GM12878 (cell line): Measurements from ENCODE around the gene CYP4F11. TPM values are rescaled to one million over a fixed set of nuclear protein-coding genes. Genes with fewer than 3 reads are reported as not detected.

Experiments
- ATAC-seq: fragments of 200-7000 bp; cut with Tn5 transposase; 3 replicates; pipeline ENCODE4 v1.9.1; 2020; ENCODE audit warnings: mild to moderate bottlenecking, moderate library complexity
- BruUV-seq: library from RNA; stranded (reverse); fragments of 400-500 nt; replicated peaks from 2 replicates; lab custom pipeline; 2021; lab: Mats Ljungman, UMichigan
- CTCF ChIA-PET: fragments of 300-600 bp; sonication (Branson Sonifier 250); formaldehyde crosslinking; extraction: SDS; loops from one replicate; lab custom pipeline; 2021; ENCODE audit warnings: inconsistent platforms; lab: Yijun Ruan, JAX
- POLR2A ChIA-PET: fragments of 350-600 bp; formaldehyde crosslinking; extraction: SDS; loops from one replicate; lab custom pipeline; 2021; ENCODE audit warnings: inconsistent platforms; lab: Charles Lee
- RAD21 ChIA-PET: fragments of 300-600 bp; sonication (Branson Sonifier 250); formaldehyde crosslinking; loops from one replicate; lab custom pipeline; 2023; ENCODE audit warnings: antibody characterized with exemption; ENCODE audit not compliant: unreplicated experiment; lab: Charles Lee
- SMC1A ChIA-PET: fragments of 300-600 bp; sonication (Branson Sonifier 250); formaldehyde crosslinking; loops from one replicate; lab custom pipeline; 2023; ENCODE audit not compliant: unreplicated experiment, uncharacterized antibody; lab: Charles Lee
- DNase-seq: peaks from one replicate; pipeline ENCODE4 v3.0.0-alpha.2; 2011; ENCODE audit warnings: low read depth, low spot score
- FAIRE-seq: peaks from 3 replicates; lab custom pipeline; 2011; peaks lifted over from hg19 to GRCh38; lab: Jason Lieb, UNC
- H2AFZ ChIP-seq: 2 replicates; pipeline ENCODE4 v1.6.0; 2011; ENCODE audit warnings: low read depth, low read length, control low read depth; ENCODE audit not compliant: control insufficient read depth
- H3K27ac ChIP-seq: 2 replicates; pipeline ENCODE4 v1.5.1; 2011; ENCODE audit warnings: control low read depth; ENCODE audit not compliant: control insufficient read depth, insufficient read depth
- H3K27me3 ChIP-seq, 2 experiments: replicated peaks in 1 of 2; 2 replicates each; pipeline versions ENCODE4 v1.6.0 to v1.6.1; 2011; ENCODE audit warnings: low read length in 1 of 2; ENCODE audit not compliant: control insufficient read depth in 2 of 2, insufficient read depth in 2 of 2
- H3K36me3 ChIP-seq, 2 experiments: 2 replicates each; pipeline ENCODE4 v1.5.1; 2011; ENCODE audit warnings: low read length in 1 of 2; ENCODE audit not compliant: control insufficient read depth in 2 of 2, insufficient read depth in 2 of 2
- H3K4me1 ChIP-seq: 2 replicates; pipeline ENCODE4 v1.6.1; 2011; ENCODE audit warnings: mild to moderate bottlenecking, low read length, moderate library complexity, mixed read lengths; ENCODE audit not compliant: control insufficient read depth, insufficient read depth
- H3K4me2 ChIP-seq: 2 replicates; pipeline ENCODE4 v1.6.0; 2011; ENCODE audit warnings: control low read depth; ENCODE audit not compliant: control insufficient read depth, insufficient read depth
- H3K4me3 ChIP-seq: fragments of 200-600 bp; sonication (generic); 2 replicates; pipeline ENCODE4 v1.5.1; 2016
- H3K79me2 ChIP-seq: 2 replicates; pipeline ENCODE4 v1.6.0; 2011; ENCODE audit warnings: low read length; ENCODE audit not compliant: control insufficient read depth, insufficient read depth
- H3K9ac ChIP-seq: 2 replicates; pipeline ENCODE4 v1.8.0; 2011; ENCODE audit warnings: low read length, control low read depth, mixed read lengths; ENCODE audit not compliant: control insufficient read depth, insufficient read depth
- H3K9me3 ChIP-seq: replicated peaks from 3 replicates; pipeline ENCODE4 v1.5.1; 2011; ENCODE audit warnings: mild to moderate bottlenecking, low read length; ENCODE audit not compliant: control insufficient read depth, insufficient read depth
- H4K20me1 ChIP-seq: 2 replicates; pipeline ENCODE4 v1.6.0; 2011; ENCODE audit not compliant: control insufficient read depth, insufficient read depth
- GATAD2B ChIP-seq: fragments of 450-650 bp; conservative IDR thresholded peaks from 2 replicates; pipeline ENCODE4 v1.6.1; 2017; ENCODE audit warnings: low read depth, mild to moderate bottlenecking, moderate library complexity
- NR2C2 ChIP-seq: IDR thresholded peaks from 2 replicates; pipeline ENCODE4 v1.6.1; 2011; ENCODE audit warnings: borderline replicate concordance, low read depth; ENCODE audit not compliant: control insufficient read depth, insufficient read length
- PAX8 ChIP-seq: fragments of 450-650 bp; IDR thresholded peaks from 2 replicates; pipeline ENCODE4 v1.6.1; 2017; ENCODE audit warnings: mild to moderate bottlenecking, moderate library complexity
- SIN3A ChIP-seq: IDR thresholded peaks from 2 replicates; pipeline ENCODE4 v1.6.1; 2012; ENCODE audit warnings: low read depth, low read length, improper control_type of control experiment
- SMAD5 ChIP-seq: IDR thresholded peaks from 2 replicates; pipeline ENCODE4 v1.6.1; 2016; ENCODE audit warnings: antibody characterized with exemption, low read depth
- WGBS: methylation state at CpG from one replicate; pipeline ENCODE4 v1.1.6; 2016; ENCODE audit warnings: low lambda C conversion rate; ENCODE audit not compliant: insufficient replicate concordance, insufficient coverage; ENCODE audit errors: missing lambda C conversion rate; 5-methylcytosine and 5-hydroxymethylcytosine counted together
- in situ Hi-C: fragments of 300-500 bp; cut with MboI; formaldehyde crosslinking; loops from 9 replicates; pipeline ENCODE4 v1.14.3; 2018; ENCODE audit warnings: mixed read lengths
- intact Hi-C: fragments of 100-400 bp; cut with micrococcal nuclease; formaldehyde crosslinking; loops from one replicate; pipeline ENCODE4 v1.14.2; 2022; ENCODE audit not compliant: unreplicated experiment
- polyA plus RNA-seq, 11 experiments: library from polyadenylated mRNA; depleted of rRNA in 4 of 11; unstranded in 6 of 11; stranded (reverse) in 5 of 11; fragments of >200 nt; fragmentation: Nextera tagmentation in 4 of 11; fragmentation: Illumina TruSeq in 1 of 11; extraction: Ambion mirVana in 4 of 11; extraction: Trizol in 1 of 11; gene quantifications; 1 replicate in 1 of 11; 2 replicates in 10 of 11; pipeline versions ENCODE4 v1.2.1 to v1.2.3, GENCODE V29; 2011 to 2016; ENCODE audit warnings: inconsistent platforms in 2 of 11, missing spikeins in 2 of 11, low read depth in 1 of 11
- total RNA-seq, 4 experiments: library from RNA; depleted of rRNA in 3 of 4; stranded (reverse); fragments of >200 nt in 3 of 4; fragmentation: Illumina TruSeq in 1 of 4; extraction: Trizol in 1 of 4; gene quantifications; 2 replicates each; pipeline versions ENCODE4 v1.2.1 to v1.2.3, GENCODE V29; 2013 to 2021
- TF ChIP-seq, protein P1 (sequence below): IDR thresholded peaks from 2 replicates; pipeline ENCODE4 v1.6.1; 2012; ENCODE audit warnings: mild to moderate bottlenecking, low read depth, low read length

CYP4F11 gene
- total and polyA plus RNA-seq, 10 of the 15 experiments (the other 5 are each of a cell fraction or from before 2014, with no cell fraction given), result not detected

DNA sequence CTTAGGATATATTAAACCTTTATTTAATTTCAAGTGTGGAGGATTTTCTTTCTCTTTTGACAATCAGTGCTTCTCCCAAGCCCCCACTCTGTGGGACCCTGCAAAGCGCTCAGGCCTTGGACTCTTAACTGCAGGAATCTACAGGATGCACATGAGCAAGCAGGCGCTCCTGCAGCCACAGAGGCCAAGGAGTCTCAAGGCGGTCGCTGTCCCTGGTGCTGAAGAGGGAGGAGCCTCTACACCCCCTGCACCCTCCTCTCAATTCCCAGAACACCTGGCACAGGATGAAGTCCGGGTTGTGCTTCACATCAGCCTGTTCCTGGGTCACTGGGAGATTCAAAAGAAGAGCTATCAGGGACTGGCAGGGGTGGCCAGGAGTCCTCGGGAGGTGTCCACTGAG is 28.0 kb upstream of the CYP4F11 start:
- no TSS peak for BruUV-seq
- DNase-seq (no peak), ATAC-seq (no peak), FAIRE-seq (no peak)
- no peaks in the 10 kb centered on the region for H3K4me1 ChIP-seq
- POLR2A ChIA-PET, result no interaction called here
- in situ Hi-C loops, result no loop called here
- no peak overlapping the region for H3K9ac ChIP-seq
- SMC1A ChIA-PET, result no interaction called here
- no peak overlapping the region for H3K4me3 ChIP-seq
- RAD21 ChIA-PET, result no interaction called here
- intact Hi-C loops, result no loop called here
- no peak overlapping the region for H2AFZ ChIP-seq
- H3K27ac ChIP-seq, result no peak overlapping the region
- TF ChIP-seq, protein P1, sequence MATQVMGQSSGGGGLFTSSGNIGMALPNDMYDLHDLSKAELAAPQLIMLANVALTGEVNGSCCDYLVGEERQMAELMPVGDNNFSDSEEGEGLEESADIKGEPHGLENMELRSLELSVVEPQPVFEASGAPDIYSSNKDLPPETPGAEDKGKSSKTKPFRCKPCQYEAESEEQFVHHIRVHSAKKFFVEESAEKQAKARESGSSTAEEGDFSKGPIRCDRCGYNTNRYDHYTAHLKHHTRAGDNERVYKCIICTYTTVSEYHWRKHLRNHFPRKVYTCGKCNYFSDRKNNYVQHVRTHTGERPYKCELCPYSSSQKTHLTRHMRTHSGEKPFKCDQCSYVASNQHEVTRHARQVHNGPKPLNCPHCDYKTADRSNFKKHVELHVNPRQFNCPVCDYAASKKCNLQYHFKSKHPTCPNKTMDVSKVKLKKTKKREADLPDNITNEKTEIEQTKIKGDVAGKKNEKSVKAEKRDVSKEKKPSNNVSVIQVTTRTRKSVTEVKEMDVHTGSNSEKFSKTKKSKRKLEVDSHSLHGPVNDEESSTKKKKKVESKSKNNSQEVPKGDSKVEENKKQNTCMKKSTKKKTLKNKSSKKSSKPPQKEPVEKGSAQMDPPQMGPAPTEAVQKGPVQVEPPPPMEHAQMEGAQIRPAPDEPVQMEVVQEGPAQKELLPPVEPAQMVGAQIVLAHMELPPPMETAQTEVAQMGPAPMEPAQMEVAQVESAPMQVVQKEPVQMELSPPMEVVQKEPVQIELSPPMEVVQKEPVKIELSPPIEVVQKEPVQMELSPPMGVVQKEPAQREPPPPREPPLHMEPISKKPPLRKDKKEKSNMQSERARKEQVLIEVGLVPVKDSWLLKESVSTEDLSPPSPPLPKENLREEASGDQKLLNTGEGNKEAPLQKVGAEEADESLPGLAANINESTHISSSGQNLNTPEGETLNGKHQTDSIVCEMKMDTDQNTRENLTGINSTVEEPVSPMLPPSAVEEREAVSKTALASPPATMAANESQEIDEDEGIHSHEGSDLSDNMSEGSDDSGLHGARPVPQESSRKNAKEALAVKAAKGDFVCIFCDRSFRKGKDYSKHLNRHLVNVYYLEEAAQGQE, result peak; percentile 79
- TF ChIP-seq SMAD5, result no peak
- no peaks in the 10 kb centered on the region for H3K27me3 ChIP-seq
- CTCF ChIA-PET, result interaction anchor here (1.1 kb wide), 1 partner anchor 80 kb away, joined by 3 read pairs; no protein-coding TSS in a partner anchor
- H3K36me3 ChIP-seq, result no peaks in the 10 kb centered on the region
- 51% methylated on average over 6 of the region's 6 CpGs for WGBS
- no peaks in the 10 kb centered on the region for H4K20me1 ChIP-seq
- H3K79me2 ChIP-seq, result no peaks in the 10 kb centered on the region
- no peaks in the 10 kb centered on the region; the same call in 2 of the 3 replicates for H3K9me3 ChIP-seq
- H3K4me2 ChIP-seq, result no peak overlapping the region

DNA sequence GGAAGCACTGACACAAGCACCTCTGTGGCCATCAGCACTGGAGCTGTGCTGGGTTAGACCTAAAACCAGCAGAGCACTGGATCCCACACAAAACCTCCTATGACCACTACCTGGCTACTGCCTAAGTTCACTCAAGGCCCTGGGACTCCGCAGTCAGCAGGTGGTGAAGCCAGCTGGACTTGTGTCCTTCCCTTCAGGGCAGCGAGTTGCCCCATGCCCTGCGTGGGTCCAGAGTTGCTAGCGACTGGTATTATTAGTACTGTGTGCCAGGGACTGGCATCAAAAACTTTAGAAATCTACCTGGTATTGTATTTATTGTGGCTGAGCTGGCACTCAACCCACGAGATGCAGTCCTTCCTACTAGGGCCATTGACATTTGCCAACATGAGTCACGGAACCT is 20.5 kb upstream of the CYP4F11 start:
- CTCF ChIA-PET, result no interaction called here
- H3K4me3 ChIP-seq, result no peak overlapping the region
- RAD21 ChIA-PET, result no interaction called here
- in situ Hi-C loops, result no loop called here
- no peak overlapping the region for H3K9ac ChIP-seq
- H2AFZ ChIP-seq, result no peak overlapping the region
- H3K36me3 ChIP-seq, result no peaks in the 10 kb centered on the region
- TF ChIP-seq SIN3A, result no peak
- TF ChIP-seq GATAD2B, result no peak
- TF ChIP-seq PAX8, result no peak
- no peak for TF ChIP-seq NR2C2
- TF ChIP-seq, all 136 proteins: peak for 0
- Histone ChIP-seq H3K79me2 (no peaks in the 10 kb centered on the region), H3K9me3 (no peaks in the 10 kb centered on the region), H3K4me2 (no peak overlapping the region), H3K4me1 (no peaks in the 10 kb centered on the region), H3K27me3 (no peaks in the 10 kb centered on the region; a peak in 1 of 4 replicates), H3K27ac (no peak overlapping the region), H4K20me1 (no peaks in the 10 kb centered on the region)
- no peak for ATAC-seq
- FAIRE-seq, result no peak
- WGBS, result 38% methylated on average over 6 of the region's 6 CpGs
- ChIA-PET SMC1A (no interaction called here), POLR2A (no interaction called here)
- intact Hi-C loops, result no loop called here
- BruUV-seq, result no TSS peak
- no peak for DNase-seq
